CD4-positive, alpha-beta T cell treated with Interleukin-4 for 4 hours (primary cell): Measurements from ENCODE around the gene GAGE12E.
"Not testable (repeated sequence)": the region's sequence is repeated elsewhere in the genome, so short reads cannot be mapped to it uniquely, and the experiment has no call there.

ENCODE experiments used
- DNase-seq: peaks from one replicate; pipeline ENCODE4 v3.0.0-alpha.2; 2020

GAGE12E gene

GRCh38 chrX:49550989-49551388, at the start of gene GAGE12E:
GAGE12E (plus strand) TSS chrX:49551289; CDS start chrX:49552444, 1,155 bp downstream.
- DNase-seq, result not testable (repeated sequence)

GRCh38 chrX:49531877-49532276, 19.2 kb upstream of the GAGE12E start, which contains the start of gene GAGE12C:
GAGE12C (plus strand) TSS chrX:49532177; CDS start chrX:49533332, 1,155 bp downstream.
- DNase-seq, result not testable (repeated sequence)

- not testable (repeated sequence) for DNase-seq
These were observed 9.7 kb upstream of the GAGE12E start, which contains the start of gene GAGE12D for GRCh38 chrX:49541433-49541832. GAGE12D (plus strand) TSS chrX:49541733; CDS start chrX:49542888, 1,155 bp downstream.

- DNase-seq, result not testable (repeated sequence)
These were observed 9.5 kb downstream of the GAGE12E start, which contains the start of gene GAGE12F for GRCh38 chrX:49560542-49560941. GAGE12F (plus strand) TSS chrX:49560842; CDS start chrX:49561997, 1,155 bp downstream.

- DNase-seq, result not testable (repeated sequence)
These were observed 17.6 kb downstream of the GAGE12E start for GRCh38 chrX:49568728-49569127.

GRCh38 chrX:49569152-49569551, 18.1 kb downstream of the GAGE12E start:
- not testable (repeated sequence) for DNase-seq

GRCh38 chrX:49570100-49570499, 19.0 kb downstream of the GAGE12E start, which contains the start of gene GAGE12G:
GAGE12G (plus strand) TSS chrX:49570400; CDS start chrX:49571555, 1,155 bp downstream.
- not testable (repeated sequence) for DNase-seq

GRCh38 chrX:49579649-49580048, 28.6 kb downstream of the GAGE12E start, which contains the start of gene GAGE12H:
GAGE12H (plus strand) TSS chrX:49579949; CDS start chrX:49581104, 1,155 bp downstream.
- DNase-seq, result not testable (repeated sequence)

- DNase-seq, result not testable (repeated sequence)
These were observed 38.1 kb downstream of the GAGE12E start, which contains the start of gene GAGE2A for GRCh38 chrX:49589196-49589595. GAGE2A (plus strand) TSS chrX:49589496; CDS start chrX:49590651, 1,155 bp downstream.

GRCh38 chrX:49589769-49590478, 38.8 kb downstream of the GAGE12E start:
- DNase-seq, result not testable (repeated sequence)

- DNase-seq, result not testable (repeated sequence)
These were observed 39.4 kb downstream of the GAGE12E start for GRCh38 chrX:49590488-49590887.

GRCh38 chrX:49598720-49599119, 47.6 kb downstream of the GAGE12E start, which contains the start of gene GAGE1:
GAGE1 (plus strand) TSS chrX:49599020; CDS start chrX:49600175, 1,155 bp downstream.
- not testable (repeated sequence) for DNase-seq
